Stimulated activated naive CD4-positive, alpha-beta T cell (primary cell): ENCODE measurements around the gene PGAP1.
"Not testable (repeated sequence)": the region's sequence is repeated elsewhere in the genome, so short reads cannot be mapped to it uniquely, and the experiment has no call there.

Experiments used
- DNase-seq, 6 experiments: peaks; one replicate each; lab custom pipeline; 2025; lab: John Stamatoyannopoulos, UW

PGAP1 gene

DNA sequence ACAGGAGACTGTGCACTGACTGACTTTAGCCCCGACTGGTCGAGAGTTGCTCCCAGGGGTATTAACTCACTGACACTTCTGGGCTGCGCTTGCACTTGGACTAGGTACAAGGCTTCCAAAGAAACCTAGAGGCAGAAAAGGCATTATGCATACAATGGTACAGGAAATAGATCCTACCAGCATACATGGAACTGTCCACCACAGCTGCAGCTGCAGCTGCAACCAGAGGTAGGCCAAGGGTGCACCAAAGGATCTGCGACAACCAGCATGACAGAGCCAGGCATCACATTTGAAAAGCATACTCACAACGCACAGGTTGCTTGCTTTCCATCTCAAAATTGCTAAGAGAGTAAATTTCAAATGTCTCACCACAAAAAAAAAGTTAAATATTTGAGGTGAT lies 22.6 kb upstream of the PGAP1 start:
- no peak for DNase-seq

GRCh38 chr2:196944570-196944969 lies 18.1 kb upstream of the PGAP1 start:
- DNase-seq = no peak

GRCh38 chr2:196941398-196942078 lies 15.0 kb upstream of the PGAP1 start:
- DNase-seq = no peak

GRCh38 chr2:196939371-196939770 lies 12.9 kb upstream of the PGAP1 start:
- DNase-seq = no peak

DNA sequence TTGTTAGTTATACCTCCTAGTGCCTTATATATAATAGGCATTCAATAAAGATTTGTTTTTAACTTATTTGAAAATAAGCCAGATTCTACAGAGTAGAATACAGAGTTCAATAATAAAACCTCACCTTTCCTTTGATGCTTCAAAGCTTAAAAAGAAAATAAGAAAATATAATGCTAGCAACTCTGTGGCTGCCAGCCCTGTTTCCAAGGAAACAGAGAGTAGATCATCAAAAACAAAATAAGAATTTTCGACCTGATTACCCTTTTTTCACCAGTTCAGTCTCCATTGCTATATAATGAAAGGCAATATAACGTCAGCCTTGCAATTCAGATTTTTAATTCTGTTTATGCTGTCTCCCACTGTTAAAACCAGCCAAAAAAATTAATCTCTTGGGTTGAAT lies 8.9 kb upstream of the PGAP1 start:
- DNase-seq = no peak

- no peak for DNase-seq
Measured at GRCh38 chr2:196934672-196935071, 8.2 kb upstream of the PGAP1 start.

DNA sequence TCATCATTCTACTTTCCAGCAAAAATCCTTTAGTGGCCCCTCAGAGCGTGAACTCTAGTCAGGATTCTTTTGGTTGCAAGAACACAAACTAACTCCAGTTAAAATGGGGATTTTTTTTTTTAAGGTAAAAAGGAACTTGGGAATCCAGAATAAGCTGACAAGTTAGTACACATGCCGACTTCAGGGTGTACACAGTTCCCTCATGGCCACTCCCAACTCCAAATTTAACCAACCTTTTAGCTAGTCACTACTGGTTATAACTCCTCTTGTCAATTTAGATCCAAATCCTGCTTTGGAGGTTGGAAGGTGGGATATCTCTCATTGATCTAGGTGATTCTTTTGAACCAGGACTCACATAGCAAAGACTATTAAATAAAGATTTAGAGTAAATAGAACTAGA lies 5.0 kb upstream of the PGAP1 start:
- DNase-seq = no peak

GRCh38 chr2:196927376-196928225 lies 1.1 kb upstream of the PGAP1 start:
- DNase-seq = peak in 5 of 6 experiments; percentile 18 to 52 (median 44)

DNA sequence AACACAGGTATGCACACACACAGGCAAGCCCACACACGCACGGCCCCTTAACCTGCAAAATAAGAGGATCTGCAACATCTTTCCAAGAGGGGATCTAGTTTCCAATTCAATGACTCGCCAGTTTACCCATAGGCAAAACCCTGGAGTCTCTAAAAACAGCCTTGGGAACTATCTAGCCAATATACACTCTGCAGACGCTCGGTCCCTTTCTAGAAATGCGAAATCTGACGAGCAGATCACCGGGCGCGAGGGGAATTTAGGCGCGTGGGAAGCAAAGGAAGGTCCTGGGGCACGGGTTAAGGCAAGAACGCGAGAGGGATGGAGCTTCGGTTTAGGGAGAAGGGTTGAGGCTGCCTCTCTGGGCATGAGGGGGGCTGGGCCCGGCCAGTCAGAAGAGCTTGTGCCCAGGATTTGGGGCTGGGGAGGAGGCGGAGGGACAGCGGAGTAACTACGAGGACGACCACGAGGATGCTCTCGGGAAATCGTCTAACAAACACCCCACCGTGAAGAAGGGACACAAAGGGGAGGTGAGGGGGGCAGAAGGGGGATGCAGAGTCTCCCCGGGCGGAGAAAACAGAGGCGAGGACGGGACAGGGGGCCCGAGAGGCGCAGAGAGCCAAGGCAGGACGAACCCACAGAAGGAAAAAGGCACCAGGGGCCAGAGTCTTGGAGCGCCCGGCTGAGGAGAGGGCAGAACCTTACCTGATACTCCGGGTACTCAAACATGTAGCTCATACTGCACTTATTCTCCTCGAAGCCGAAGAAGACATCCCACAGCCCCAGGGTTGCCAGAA lies 542 bp downstream of the PGAP1 start:
- DNase-seq = peak in 2 of 6 experiments; percentile 28 to 44

GRCh38 chr2:196925051-196925767 lies 1.3 kb downstream of the PGAP1 start:
- DNase-seq = no peak

DNA sequence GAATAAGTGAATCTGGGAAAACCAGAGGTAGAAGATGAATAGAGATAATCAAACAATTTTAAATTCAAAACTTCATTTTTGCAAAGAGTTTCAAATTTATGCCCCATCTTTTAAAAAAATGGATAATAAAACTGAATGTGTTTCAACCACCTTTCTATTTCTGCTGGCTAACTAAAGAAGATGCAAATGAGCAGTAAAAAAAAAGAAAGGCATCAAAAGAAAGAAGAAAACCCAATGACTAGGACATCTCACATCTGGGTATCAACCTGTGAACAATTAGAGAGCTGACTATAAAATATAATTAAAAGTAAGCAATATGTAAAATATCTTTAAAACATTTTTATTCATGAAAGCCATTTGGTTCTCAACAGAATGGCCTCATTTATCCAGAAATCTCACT lies 2.5 kb downstream of the PGAP1 start:
- no peak for DNase-seq

DNA sequence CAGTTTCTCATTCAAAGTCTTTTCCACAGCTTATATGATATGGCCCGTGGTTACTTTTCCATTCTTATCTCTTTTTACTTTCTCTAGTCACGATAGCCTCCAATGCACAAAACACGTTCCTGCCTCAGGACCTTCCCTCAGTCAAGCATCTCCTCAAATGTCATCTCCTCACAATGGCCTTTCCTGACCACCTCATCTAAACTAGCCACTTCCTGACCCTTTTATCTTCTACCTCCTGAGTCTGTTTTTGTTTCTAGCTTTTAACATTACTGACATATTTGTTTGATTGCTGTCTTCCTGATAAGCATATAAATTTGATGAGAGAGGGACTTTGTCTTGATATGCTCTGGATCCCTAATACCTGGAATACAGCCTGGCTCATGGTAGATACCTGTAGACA lies 7.6 kb downstream of the PGAP1 start:
- no peak for DNase-seq

DNA sequence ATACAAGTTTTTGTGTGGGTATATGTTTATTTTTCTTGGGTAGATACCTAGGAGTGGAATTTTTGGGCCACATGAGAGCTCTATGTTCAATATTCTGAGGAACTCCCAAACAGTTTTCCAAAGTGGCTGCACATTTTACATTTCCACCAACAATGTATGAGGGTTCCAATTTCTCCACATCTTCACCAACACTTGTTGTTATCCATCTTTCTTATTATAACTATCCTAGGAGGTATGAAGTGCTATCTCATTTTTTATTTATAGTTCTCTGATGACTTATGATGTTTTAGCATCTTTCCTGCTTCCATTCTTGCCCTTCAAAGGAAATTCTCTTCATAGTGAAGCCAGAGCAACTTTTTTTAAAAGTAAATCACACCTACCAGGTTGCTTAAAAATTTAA lies 8.7 kb downstream of the PGAP1 start:
- no peak for DNase-seq

DNA sequence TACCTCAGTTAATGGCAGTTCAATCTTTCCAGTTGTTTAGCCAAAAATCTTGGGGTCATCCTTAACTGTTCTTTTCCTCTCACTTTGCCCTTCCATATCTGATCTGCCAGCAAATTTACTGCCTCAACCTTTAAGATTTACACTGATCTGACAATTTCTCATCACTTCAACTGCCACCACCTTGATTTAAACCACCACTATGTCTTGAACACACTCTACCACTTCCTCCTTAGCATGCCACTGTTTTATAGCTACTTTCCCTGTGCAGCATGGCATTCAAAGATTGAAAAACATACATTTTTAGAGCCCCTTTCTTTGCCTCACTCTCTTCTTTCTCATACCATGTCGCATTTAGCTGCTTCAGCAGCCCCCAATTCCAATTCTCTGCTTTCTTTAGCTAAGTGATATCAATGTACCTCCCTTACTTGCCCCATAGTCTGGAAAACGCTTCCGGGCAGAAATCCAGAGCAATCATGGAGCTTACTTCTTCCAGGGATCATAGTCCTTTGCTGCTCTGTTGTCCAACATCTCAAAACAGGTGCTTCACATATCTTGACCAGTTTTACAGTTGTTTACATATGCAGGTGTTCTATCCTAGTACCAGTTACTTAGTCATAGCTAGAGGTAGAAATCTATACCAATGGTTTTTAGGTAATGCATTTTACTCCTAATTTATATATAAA lies 10.9 kb downstream of the PGAP1 start:
- peak in 2 of 6 experiments; percentile 22 to 55 for DNase-seq

DNA sequence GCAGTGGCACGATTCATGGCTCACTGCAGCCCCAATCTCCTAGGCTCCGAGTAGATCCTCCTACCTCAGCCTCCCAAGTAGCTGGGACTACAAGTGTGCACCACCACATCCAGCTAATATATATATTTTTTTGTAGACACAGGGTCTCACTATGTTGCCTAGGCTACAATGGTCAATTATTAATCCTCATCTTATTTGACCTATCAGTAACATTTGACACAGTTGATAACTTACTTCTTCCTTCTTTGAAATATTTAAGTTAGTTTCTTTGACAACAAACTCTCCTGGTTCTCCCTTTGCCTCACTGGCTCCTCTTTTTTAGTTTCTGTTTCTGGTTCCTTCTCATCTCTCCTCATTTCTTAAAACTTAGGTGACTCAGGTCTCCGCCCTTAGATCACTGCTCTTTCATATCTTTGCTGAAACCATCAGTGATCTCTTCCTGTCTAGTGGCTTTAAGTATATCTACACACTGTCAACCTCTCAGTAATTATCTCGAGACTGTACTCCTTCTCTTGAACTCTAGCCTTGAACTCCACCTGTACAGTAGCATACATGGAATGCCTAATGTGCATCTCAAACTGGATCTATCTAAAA lies 11.5 kb downstream of the PGAP1 start:
- peak in 3 of 6 experiments; percentile 58 to 65 (median 61) for DNase-seq

DNA sequence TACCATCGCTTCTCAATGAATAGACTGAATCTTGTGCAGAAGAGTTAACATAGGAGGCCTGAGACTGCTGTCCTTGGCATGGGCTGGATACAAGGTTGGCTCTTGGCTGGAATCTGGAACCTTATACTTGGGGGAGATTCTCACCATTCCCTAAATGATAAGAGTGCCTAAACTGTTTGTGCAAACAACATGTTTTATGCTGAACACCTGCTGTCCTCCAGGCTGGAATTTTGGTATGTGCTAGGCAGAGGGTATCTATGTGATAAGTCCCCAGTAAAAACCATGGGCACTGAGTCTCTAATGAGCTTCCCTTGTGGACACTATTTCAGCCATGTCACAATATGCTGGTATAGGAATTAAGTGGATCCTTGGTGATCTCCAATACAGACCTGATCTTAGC lies 12.8 kb downstream of the PGAP1 start:
- no peak for DNase-seq

GRCh38 chr2:196905365-196905764 lies 21.1 kb downstream of the PGAP1 start:
- not testable (repeated sequence) for DNase-seq

DNA sequence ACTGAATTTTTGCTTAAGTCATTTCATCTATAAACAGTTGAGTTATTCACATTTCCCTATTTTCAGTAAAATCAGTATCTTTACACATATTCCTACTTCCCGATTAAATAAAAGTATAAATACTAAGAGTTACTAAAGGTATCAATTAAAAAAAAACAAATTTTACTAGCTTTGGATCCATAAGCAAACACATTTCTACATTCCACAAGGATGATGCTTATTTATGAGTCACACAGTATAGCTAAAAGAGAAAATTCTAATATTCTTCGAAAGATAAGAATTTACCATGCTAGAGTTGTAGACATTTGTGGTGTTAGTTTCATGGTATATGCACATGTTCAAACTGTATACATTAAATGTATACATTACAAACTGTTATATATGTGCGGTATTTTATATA lies 23.7 kb downstream of the PGAP1 start:
- DNase-seq = no peak

- DNase-seq = no peak
Measured at GRCh38 chr2:196900843-196901242, 25.7 kb downstream of the PGAP1 start.

DNA sequence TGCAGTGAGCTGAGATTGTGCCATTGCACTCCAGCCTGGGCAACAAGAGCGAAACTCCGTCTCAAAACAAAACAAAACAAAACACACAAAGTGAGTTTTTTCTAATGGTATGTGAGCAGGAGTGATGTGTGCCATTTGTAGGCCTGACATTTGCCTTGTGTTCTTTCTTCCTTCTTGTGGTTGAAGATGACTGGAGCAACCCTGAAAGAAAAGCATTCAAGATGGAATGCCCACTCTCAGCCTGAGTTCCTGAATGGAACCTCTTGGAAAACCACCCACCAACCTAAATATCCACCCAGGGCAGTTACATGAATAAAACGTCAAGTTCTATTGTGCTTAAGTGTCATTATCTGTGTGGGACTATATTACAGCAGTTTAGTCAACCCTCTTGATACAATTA lies 26.5 kb downstream of the PGAP1 start:
- no peak for DNase-seq

DNA sequence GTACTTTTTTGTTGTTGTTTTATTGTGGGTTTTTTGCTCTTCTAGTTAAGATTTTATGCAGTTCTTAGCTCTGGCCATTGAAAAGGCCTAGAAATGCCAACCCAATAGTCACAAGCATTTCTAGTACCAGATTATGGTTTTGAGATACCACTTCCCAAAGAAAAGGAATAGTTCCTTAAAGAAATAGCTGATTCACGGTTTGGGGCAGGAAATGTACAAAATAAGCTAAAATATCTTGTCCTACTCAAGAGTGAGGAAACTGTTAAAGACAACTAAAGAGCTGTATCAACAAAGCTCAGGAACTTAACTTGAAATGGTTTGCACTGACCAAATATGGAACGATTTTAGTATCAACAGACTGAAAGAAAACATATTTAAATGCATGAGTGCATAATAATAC lies 35.4 kb downstream of the PGAP1 start:
- no peak for DNase-seq
